A549 (cell line): ENCODE measurements around the gene SSH2.

ENCODE experiments used
- CBX2 ChIP-seq: fragments of 200-600 bp; sonication (generic); IDR thresholded peaks from 2 replicates; pipeline ENCODE4 v1.6.1; 2016; ENCODE audit warnings: low read depth, mild to moderate bottlenecking, borderline replicate concordance
- CHD2 ChIP-seq: fragments of 150-350 bp; IDR thresholded peaks from 2 replicates; pipeline ENCODE4 v1.6.1; 2014; ENCODE audit warnings: low read length; ENCODE audit not compliant: partially characterized antibody
- CTCF ChIP-seq: fragments of >200 bp; sonication (Bioruptor Twin); formaldehyde crosslinking; IDR thresholded peaks from 3 replicates; pipeline ENCODE4 v1.5.1; 2016
- MAZ ChIP-seq: fragments of 150-350 bp; IDR thresholded peaks from 2 replicates; pipeline ENCODE4 v1.6.1; 2014; ENCODE audit warnings: antibody characterized with exemption, low read depth, low read length, borderline replicate concordance
- MYC ChIP-seq: IDR thresholded peaks from 2 replicates; pipeline ENCODE4 v1.6.1; 2012; ENCODE audit warnings: mild to moderate bottlenecking, inconsistent platforms, low read length, improper control_type of control experiment, borderline replicate concordance
- POLR2A ChIP-seq: IDR thresholded peaks from 2 replicates; pipeline ENCODE4 v1.6.1; 2012; ENCODE audit warnings: mild to moderate bottlenecking, low read length

DNA sequence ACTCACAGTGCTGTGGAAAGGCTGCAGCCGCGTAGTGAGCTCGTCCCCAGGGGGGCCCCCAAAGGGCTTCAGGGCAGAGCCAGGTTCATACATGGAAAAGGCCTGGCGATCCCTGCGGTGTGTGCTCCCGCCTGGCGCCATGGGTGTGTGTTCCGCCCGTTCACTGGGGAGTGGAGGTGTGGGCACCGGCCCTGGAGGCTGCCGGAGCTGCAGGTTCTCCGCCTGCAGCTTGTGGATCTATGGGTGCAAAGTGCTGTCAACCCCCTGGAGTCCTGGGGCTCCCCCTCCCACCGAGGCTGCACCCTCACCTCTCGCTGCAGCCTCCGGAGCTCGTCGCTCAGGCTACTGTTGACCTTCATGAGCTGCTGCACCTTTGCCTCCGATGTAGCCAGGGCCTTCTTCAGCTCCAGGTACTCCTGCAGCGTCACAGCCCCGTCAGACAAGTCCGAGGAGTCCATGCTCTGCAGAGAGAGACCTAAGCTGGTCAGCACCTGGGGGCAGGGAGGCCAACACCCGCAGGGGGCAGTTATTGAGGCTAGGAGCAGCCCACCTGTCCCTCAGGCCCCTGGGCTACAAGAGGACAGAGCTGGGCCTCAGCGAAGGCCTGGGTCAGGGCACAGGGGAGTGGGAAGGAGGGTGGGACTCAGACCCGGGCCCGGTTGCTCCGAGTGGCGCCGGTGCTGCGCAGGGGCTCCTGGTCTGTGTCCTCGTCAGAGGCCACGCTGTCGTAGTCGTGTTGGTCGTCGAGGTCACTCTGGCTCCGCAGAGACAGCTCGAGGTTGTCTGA is 353.6 kb downstream of the SSH2 start:
- TF ChIP-seq POLR2A, result no peak
- TF ChIP-seq CHD2, result no peak
- TF ChIP-seq MAZ, result no peak
- TF ChIP-seq CBX2, result no peak
- no peak for TF ChIP-seq MYC
- TF ChIP-seq CTCF, result no peak
